HG02798 (cell line): ENCODE results near the gene CDKN2AIPNL.
A peak's percentile ranks its signal among the peaks of the same experiment; 100 is the strongest.
"Not testable (repeated sequence)": the region's sequence is repeated elsewhere in the genome, so short reads cannot be mapped to it uniquely, and the experiment has no call there.

Source experiments
- ATAC-seq: cut with Tn5 transposase; IDR thresholded peaks from one replicate; pipeline ENCODE4 v1.9.1; 2021; ENCODE audit warnings: mild to moderate bottlenecking; ENCODE audit not compliant: unreplicated experiment, poor library complexity

CDKN2AIPNL gene

GRCh38 chr5:134409321-134409720 lies 2.4 kb downstream of the CDKN2AIPNL start:
- no peak for ATAC-seq

- ATAC-seq: no peak
Measured at GRCh38 chr5:134406390-134406789, 5.3 kb downstream of the CDKN2AIPNL start.

GRCh38 chr5:134403951-134404350 lies 7.7 kb downstream of the CDKN2AIPNL start:
- no peak for ATAC-seq

GRCh38 chr5:134398609-134399155 lies 13.0 kb downstream of the CDKN2AIPNL start:
- no peak for ATAC-seq

GRCh38 chr5:134397196-134397595 lies 14.5 kb downstream of the CDKN2AIPNL start:
- no peak for ATAC-seq

GRCh38 chr5:134396274-134396673 lies 15.4 kb downstream of the CDKN2AIPNL start:
- no peak for ATAC-seq

- no peak for ATAC-seq
Measured at GRCh38 chr5:134394932-134395331, 16.7 kb downstream of the CDKN2AIPNL start.

- no peak for ATAC-seq
Measured at GRCh38 chr5:134392301-134392700, 19.4 kb downstream of the CDKN2AIPNL start.

- ATAC-seq: no peak
Measured at GRCh38 chr5:134387443-134387842, 24.2 kb downstream of the CDKN2AIPNL start.

- ATAC-seq: no peak
Measured at GRCh38 chr5:134383980-134384697, 27.5 kb downstream of the CDKN2AIPNL start.

- not testable (repeated sequence) for ATAC-seq
Measured at GRCh38 chr5:134382204-134382603, 29.5 kb downstream of the CDKN2AIPNL start.

GRCh38 chr5:134380346-134380745 lies 31.3 kb downstream of the CDKN2AIPNL start:
- no peak for ATAC-seq

GRCh38 chr5:134374232-134374631 lies 37.4 kb downstream of the CDKN2AIPNL start:
- ATAC-seq: no peak

- not testable (repeated sequence) for ATAC-seq
Measured at GRCh38 chr5:134373633-134374032, 38.0 kb downstream of the CDKN2AIPNL start.

GRCh38 chr5:134371834-134372340 lies 39.8 kb downstream of the CDKN2AIPNL start:
- no peak for ATAC-seq

- peak; percentile 82 for ATAC-seq
Measured at GRCh38 chr5:134370871-134371833, 40.5 kb downstream of the CDKN2AIPNL start, which contains the start of gene UBE2B. UBE2B (plus strand) TSS chr5:134371569; CDS start chr5:134371596, 27 bp downstream.

GRCh38 chr5:134370311-134370870 lies 41.3 kb downstream of the CDKN2AIPNL start:
- ATAC-seq: peak; percentile 7

- no peak for ATAC-seq
Measured at GRCh38 chr5:134365604-134366003, 46.1 kb downstream of the CDKN2AIPNL start.

GRCh38 chr5:134355681-134356080 lies 56.0 kb downstream of the CDKN2AIPNL start:
- ATAC-seq: no peak
